HepG2 (cell line): ENCODE measurements around the gene TPPP3. TPM values are rescaled to one million over a fixed set of nuclear protein-coding genes. Genes with fewer than 3 reads are reported as not detected.

ENCODE experiments used
- ATAC-seq: fragments of 200-7000 bp; cut with Tn5 transposase; 3 replicates; pipeline ENCODE4 v1.9.1; 2020; ENCODE audit warnings: mild to moderate bottlenecking, moderate library complexity
- BruUV-seq: library from RNA; stranded (reverse); fragments of 400-500 nt; replicated peaks from 2 replicates; lab custom pipeline; 2021; lab: Mats Ljungman, UMichigan
- CTCF ChIA-PET: fragments of 300-600 bp; formaldehyde crosslinking; extraction: SDS; loops from one replicate; lab custom pipeline; 2021; ENCODE audit warnings: low total read pairs, inconsistent platforms, low intra/inter-chr PET ratio; lab: Yijun Ruan, JAX
- POLR2A ChIA-PET: fragments of 350-600 bp; sonication (Branson Sonifier 250); formaldehyde crosslinking; loops from one replicate; lab custom pipeline; 2020; ENCODE audit warnings: antibody characterized with exemption, inconsistent platforms; lab: Yijun Ruan, JAX
- DNase-seq: peaks from one replicate; pipeline ENCODE4 v3.0.0-alpha.2; 2015; ENCODE audit warnings: low spot score
- FAIRE-seq: peaks from 3 replicates; lab custom pipeline; 2011; peaks lifted over from hg19 to GRCh38; lab: Jason Lieb, UNC
- H2AFZ ChIP-seq: one replicate; pipeline ENCODE4 v1.6.1; 2011; ENCODE audit warnings: low read length, inconsistent platforms
- H3K27ac ChIP-seq: fragments of 300-600 bp; 3 replicates; pipeline ENCODE4 v1.8.0; 2011; ENCODE audit warnings: mixed run types, mild to moderate bottlenecking, mixed read lengths, low read length, inconsistent platforms; ENCODE audit not compliant: insufficient read depth; ENCODE audit errors: extremely low read length
- H3K27me3 ChIP-seq, 2 experiments: fragments of 200-600 bp in 1 of 2; 2 replicates in 1 of 2; 3 replicates in 1 of 2; pipeline versions ENCODE4 v1.6.0 to v1.8.0; 2011; ENCODE audit warnings: low read length in 2 of 2, mild to moderate bottlenecking in 2 of 2, moderate library complexity in 2 of 2, inconsistent platforms in 1 of 2; ENCODE audit not compliant: insufficient read depth in 2 of 2, control insufficient read depth in 1 of 2
- H3K36me3 ChIP-seq, 2 experiments: fragments of 200-600 bp in 1 of 2; replicated peaks in 1 of 2; 2 replicates in 1 of 2; 3 replicates in 1 of 2; pipeline versions ENCODE4 v1.5.1 to v1.8.0; 2011; ENCODE audit warnings: low read length in 2 of 2, inconsistent platforms in 1 of 2; ENCODE audit not compliant: insufficient read depth in 2 of 2, control insufficient read depth in 1 of 2
- H3K4me1 ChIP-seq: 2 replicates; pipeline ENCODE4 v1.5.1; 2012; ENCODE audit warnings: low read length, inconsistent platforms; ENCODE audit not compliant: insufficient read depth
- H3K4me2 ChIP-seq: 2 replicates; pipeline ENCODE4 v1.6.0; 2011; ENCODE audit warnings: low read depth, low read length, inconsistent platforms
- H3K4me3 ChIP-seq, 3 experiments: fragments of 200-600 bp in 1 of 3; sonication (generic), shearing (Covaris generic) in 1 of 3; replicated peaks in 1 of 3; 2 replicates each; pipeline ENCODE4 v1.5.1; 2011 to 2016; ENCODE audit warnings: low read length in 3 of 3, inconsistent platforms in 2 of 3, low read depth in 2 of 3, mild to moderate bottlenecking in 2 of 3, control low read depth in 1 of 3, mixed read lengths in 1 of 3; ENCODE audit not compliant: insufficient read depth in 1 of 3
- H3K79me2 ChIP-seq: one replicate; pipeline ENCODE4 v1.6.1; 2011; ENCODE audit warnings: low read length, inconsistent platforms; ENCODE audit not compliant: insufficient read depth
- H3K9ac ChIP-seq: 2 replicates; pipeline ENCODE4 v1.6.0; 2011; ENCODE audit warnings: mild to moderate bottlenecking, low read depth, low read length, inconsistent platforms; ENCODE audit not compliant: insufficient read depth
- H3K9me3 ChIP-seq: 2 replicates; pipeline ENCODE4 v1.5.1; 2012; ENCODE audit warnings: mild to moderate bottlenecking, low read length
- H4K20me1 ChIP-seq: 2 replicates; pipeline ENCODE4 v1.6.0; 2011; ENCODE audit warnings: inconsistent platforms, mild to moderate bottlenecking, low read length, moderate library complexity; ENCODE audit not compliant: insufficient read depth
- EHMT2 ChIP-seq: fragments of 200-600 bp; sonication (generic); IDR thresholded peaks from 2 replicates; pipeline ENCODE4 v1.7.0; 2017; ENCODE audit warnings: antibody characterized with exemption, low read depth, low read length, borderline replicate concordance
- HDAC1 ChIP-seq: sonication (generic); formaldehyde crosslinking; IDR thresholded peaks from 2 replicates; pipeline ENCODE4 v1.5.1; 2020; ENCODE audit warnings: mild to moderate bottlenecking, missing genetic modification reagents
- HES4 ChIP-seq: sonication (generic); formaldehyde crosslinking; IDR thresholded peaks from 2 replicates; pipeline ENCODE4 v1.9.0; 2021; ENCODE audit warnings: mild to moderate bottlenecking, missing genetic modification reagents, borderline replicate concordance
- HMG20B ChIP-seq: conservative IDR thresholded peaks from 2 replicates; pipeline ENCODE4 v1.6.1; 2016; ENCODE audit warnings: missing genetic modification reagents, missing compliant biosample characterization
- NBN ChIP-seq: fragments of 450-650 bp; conservative IDR thresholded peaks from 2 replicates; pipeline ENCODE4 v1.6.1; 2017
- RBM22 ChIP-seq: fragments of 200-400 bp; formaldehyde crosslinking; optimal IDR thresholded peaks from 2 replicates; pipeline ENCODE3; 2017; ENCODE audit warnings: mild to moderate bottlenecking, low read length, moderate library complexity
- SAFB2 ChIP-seq: sonication (generic); formaldehyde crosslinking; IDR thresholded peaks from 2 replicates; pipeline ENCODE4 v1.5.1; 2020; ENCODE audit warnings: missing genetic modification reagents, low read depth, mild to moderate bottlenecking, borderline replicate concordance
- SIX4 ChIP-seq: sonication (generic); formaldehyde crosslinking; IDR thresholded peaks from 2 replicates; pipeline ENCODE4 v1.4.0; 2020; ENCODE audit warnings: missing genetic modification reagents
- TARDBP ChIP-seq: sonication (generic); formaldehyde crosslinking; IDR thresholded peaks from 2 replicates; pipeline ENCODE4 v1.8.0; 2022; ENCODE audit warnings: mild to moderate bottlenecking, missing genetic modification reagents
- TOE1 ChIP-seq: sonication (generic); formaldehyde crosslinking; IDR thresholded peaks from 2 replicates; pipeline ENCODE4 v1.4.0; 2020; ENCODE audit warnings: mild to moderate bottlenecking, missing genetic modification reagents
- U2AF1 ChIP-seq: fragments of 200-400 bp; formaldehyde crosslinking; optimal IDR thresholded peaks from 2 replicates; pipeline ENCODE3; 2017; ENCODE audit warnings: mild to moderate bottlenecking, low read depth, low read length
- ZFP41 ChIP-seq: sonication (generic); formaldehyde crosslinking; IDR thresholded peaks from 2 replicates; pipeline ENCODE4 v1.4.0; 2020; ENCODE audit warnings: mild to moderate bottlenecking, missing genetic modification reagents, borderline replicate concordance
- ZNF337 ChIP-seq: sonication (generic); formaldehyde crosslinking; IDR thresholded peaks from 2 replicates; pipeline ENCODE4 v1.5.1; 2020; ENCODE audit warnings: missing genetic modification reagents, low read depth, mild to moderate bottlenecking, borderline replicate concordance
- ZNF546 ChIP-seq: sonication (generic); formaldehyde crosslinking; conservative IDR thresholded peaks from 2 replicates; pipeline ENCODE4 v1.8.1; 2023; ENCODE audit warnings: mild to moderate bottlenecking, missing genetic modification reagents
- ZNF644 ChIP-seq: IDR thresholded peaks from 2 replicates; pipeline ENCODE4 v1.6.1; 2016; ENCODE audit warnings: low read depth
- WGBS: methylation state at CpG from one replicate; pipeline ENCODE4 v1.1.6; 2017; ENCODE audit warnings: low lambda C conversion rate; 5-methylcytosine and 5-hydroxymethylcytosine counted together
- in situ Hi-C: cut with HindIII; loops from 2 replicates; pipeline ENCODE4 v1.10.0; 2017; ENCODE audit warnings: low pct_unique_long_range_greater_than_20kb; ENCODE audit not compliant: extremely low pct_ligation_motif_present
- intact Hi-C: fragments of 100-400 bp; cut with micrococcal nuclease; formaldehyde crosslinking; loops from one replicate; pipeline ENCODE4 v1.10.0; 2022; ENCODE audit not compliant: unreplicated experiment
- polyA plus RNA-seq, 8 experiments: library from polyadenylated mRNA; depleted of rRNA in 3 of 8; stranded (reverse) in 7 of 8; unstranded in 1 of 8; fragments of >200 nt; fragmentation: Illumina TruSeq in 4 of 8; extraction: Trizol in 4 of 8; gene quantifications; 2 replicates each; pipeline versions ENCODE4 v1.2.1 to v1.2.3, GENCODE V29; 2011 to 2016; ENCODE audit warnings: low read depth in 4 of 8, missing spikeins in 1 of 8, mixed read lengths in 1 of 8; ENCODE audit not compliant: insufficient read depth in 1 of 8
- total RNA-seq, 5 experiments: library from RNA; depleted of rRNA; stranded (reverse); fragments of >200 nt; fragmentation: Illumina TruSeq; extraction: Trizol; gene quantifications; 2 replicates each; pipeline ENCODE4 v1.2.3, GENCODE V29; 2016; ENCODE audit warnings: low read depth in 1 of 5
- TF ChIP-seq, protein P1 (sequence below): sonication (generic); formaldehyde crosslinking; IDR thresholded peaks from 2 replicates; pipeline ENCODE4 v1.4.0; 2020; ENCODE audit warnings: missing genetic modification reagents
- TF ChIP-seq, protein P2 (sequence below): sonication (generic); formaldehyde crosslinking; IDR thresholded peaks from 2 replicates; pipeline ENCODE4 v1.8.1; 2022; ENCODE audit warnings: mild to moderate bottlenecking, missing genetic modification reagents
- TF ChIP-seq, protein P3 (sequence below): IDR thresholded peaks from 2 replicates; pipeline ENCODE4 v1.6.1; 2018; ENCODE audit warnings: missing genetic modification reagents, mild to moderate bottlenecking, missing compliant biosample characterization
- TF ChIP-seq, protein P4 (sequence below): sonication (generic); formaldehyde crosslinking; IDR thresholded peaks from 2 replicates; pipeline ENCODE4 v1.8.0; 2022; ENCODE audit warnings: missing genetic modification reagents, mild to moderate bottlenecking, moderate library complexity, borderline replicate concordance

The TPPP3 gene
- total and polyA plus RNA-seq, 2 of the 13 experiments (the other 11 are each of a cell fraction or from before 2014, with no cell fraction given): 0.16 to 0.44 TPM

DNA sequence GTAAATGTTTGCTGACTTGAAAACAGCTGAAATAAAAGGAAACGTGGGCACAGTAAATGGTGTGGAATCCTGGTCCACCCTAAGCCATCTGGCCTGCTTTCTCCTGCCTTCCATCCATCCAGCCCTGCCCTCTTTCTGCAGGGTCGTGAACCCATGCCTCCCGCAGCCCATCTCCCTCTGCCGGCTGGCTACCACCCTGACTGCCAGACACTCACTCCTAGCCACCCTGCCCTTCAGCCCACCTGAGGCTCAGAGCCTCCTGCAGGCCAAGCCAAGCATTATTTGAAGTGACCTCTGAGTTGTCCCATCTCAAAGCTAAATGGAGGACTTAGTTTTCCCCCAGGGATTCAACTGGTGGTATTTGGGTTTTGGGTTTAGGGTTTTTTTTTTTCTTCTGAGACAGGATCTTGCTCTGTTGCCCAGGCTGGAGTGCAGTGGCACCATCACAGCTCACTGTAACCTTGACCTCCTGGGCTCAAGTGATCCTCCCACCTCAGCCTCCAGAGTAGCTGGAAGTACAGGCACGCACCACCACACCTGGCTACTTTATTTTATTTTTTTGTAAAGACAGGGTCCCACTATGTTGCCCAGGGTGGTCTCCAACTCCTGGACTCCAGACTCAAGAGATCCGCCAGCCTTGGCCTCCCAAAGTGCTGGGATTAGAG lies 14.6 kb upstream of the TPPP3 start:
- no peaks in the 10 kb centered on the region for H3K36me3 ChIP-seq
- 34% methylated on average over 6 of the region's 6 CpGs for WGBS
- no TSS peak for BruUV-seq
- H2AFZ ChIP-seq: no peak overlapping the region
- FAIRE-seq (peak; percentile 60), DNase-seq (no peak), ATAC-seq (peak; percentile 71)
- no peak overlapping the region for H3K9ac ChIP-seq
- no peaks in the 10 kb centered on the region for H4K20me1 ChIP-seq
- CTCF ChIA-PET: interaction anchor here (1.5 kb wide), 2 partner anchors 59 to 129 kb away, joined by 4 read pairs; partner anchors contain the start of gene PLEKHG4
- peaks cover 0 to 14% of the 10 kb centered on the region in 2 experiments; a peak in 3 of 5 replicates for H3K27me3 ChIP-seq
- in situ Hi-C loops: no loop called here
- intact Hi-C loops: loop anchor here (2.0 kb wide), 1 partner anchor 59 kb away; no protein-coding TSS in a partner anchor
- POLR2A ChIA-PET: no interaction called here
- no peaks in the 10 kb centered on the region for H3K9me3 ChIP-seq
- H3K4me1 ChIP-seq: peaks cover 23% of the 10 kb centered on the region
- no peak overlapping the region for H3K4me2 ChIP-seq
- H3K4me3 ChIP-seq: no peak overlapping the region
- H3K27ac ChIP-seq: no peak overlapping the region
- no peaks in the 10 kb centered on the region for H3K79me2 ChIP-seq
- TF ChIP-seq TOE1 (CRISPR knock-in tag): no peak
- no peak for TF ChIP-seq TARDBP (CRISPR knock-in tag)
- no peak for TF ChIP-seq ZNF546 (CRISPR knock-in tag)
- TF ChIP-seq ZNF644 (CRISPR knock-in tag): no peak
- no peak for TF ChIP-seq HMG20B (CRISPR knock-in tag)
- TF ChIP-seq, protein P1, sequence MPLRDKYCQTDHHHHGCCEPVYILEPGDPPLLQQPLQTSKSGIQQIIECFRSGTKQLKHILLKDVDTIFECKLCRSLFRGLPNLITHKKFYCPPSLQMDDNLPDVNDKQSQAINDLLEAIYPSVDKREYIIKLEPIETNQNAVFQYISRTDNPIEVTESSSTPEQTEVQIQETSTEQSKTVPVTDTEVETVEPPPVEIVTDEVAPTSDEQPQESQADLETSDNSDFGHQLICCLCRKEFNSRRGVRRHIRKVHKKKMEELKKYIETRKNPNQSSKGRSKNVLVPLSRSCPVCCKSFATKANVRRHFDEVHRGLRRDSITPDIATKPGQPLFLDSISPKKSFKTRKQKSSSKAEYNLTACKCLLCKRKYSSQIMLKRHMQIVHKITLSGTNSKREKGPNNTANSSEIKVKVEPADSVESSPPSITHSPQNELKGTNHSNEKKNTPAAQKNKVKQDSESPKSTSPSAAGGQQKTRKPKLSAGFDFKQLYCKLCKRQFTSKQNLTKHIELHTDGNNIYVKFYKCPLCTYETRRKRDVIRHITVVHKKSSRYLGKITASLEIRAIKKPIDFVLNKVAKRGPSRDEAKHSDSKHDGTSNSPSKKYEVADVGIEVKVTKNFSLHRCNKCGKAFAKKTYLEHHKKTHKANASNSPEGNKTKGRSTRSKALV: no peak
- no peak for TF ChIP-seq RBM22
- no peak for TF ChIP-seq ZFP41 (CRISPR knock-in tag)
- TF ChIP-seq HES4 (CRISPR knock-in tag): no peak
- TF ChIP-seq, protein P2, sequence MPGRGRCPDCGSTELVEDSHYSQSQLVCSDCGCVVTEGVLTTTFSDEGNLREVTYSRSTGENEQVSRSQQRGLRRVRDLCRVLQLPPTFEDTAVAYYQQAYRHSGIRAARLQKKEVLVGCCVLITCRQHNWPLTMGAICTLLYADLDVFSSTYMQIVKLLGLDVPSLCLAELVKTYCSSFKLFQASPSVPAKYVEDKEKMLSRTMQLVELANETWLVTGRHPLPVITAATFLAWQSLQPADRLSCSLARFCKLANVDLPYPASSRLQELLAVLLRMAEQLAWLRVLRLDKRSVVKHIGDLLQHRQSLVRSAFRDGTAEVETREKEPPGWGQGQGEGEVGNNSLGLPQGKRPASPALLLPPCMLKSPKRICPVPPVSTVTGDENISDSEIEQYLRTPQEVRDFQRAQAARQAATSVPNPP (CRISPR knock-in tag): no peak
- TF ChIP-seq SAFB2: no peak
- no peak for TF ChIP-seq U2AF1
- TF ChIP-seq EHMT2: no peak
- TF ChIP-seq SIX4 (CRISPR knock-in tag): no peak
- TF ChIP-seq, protein P3, sequence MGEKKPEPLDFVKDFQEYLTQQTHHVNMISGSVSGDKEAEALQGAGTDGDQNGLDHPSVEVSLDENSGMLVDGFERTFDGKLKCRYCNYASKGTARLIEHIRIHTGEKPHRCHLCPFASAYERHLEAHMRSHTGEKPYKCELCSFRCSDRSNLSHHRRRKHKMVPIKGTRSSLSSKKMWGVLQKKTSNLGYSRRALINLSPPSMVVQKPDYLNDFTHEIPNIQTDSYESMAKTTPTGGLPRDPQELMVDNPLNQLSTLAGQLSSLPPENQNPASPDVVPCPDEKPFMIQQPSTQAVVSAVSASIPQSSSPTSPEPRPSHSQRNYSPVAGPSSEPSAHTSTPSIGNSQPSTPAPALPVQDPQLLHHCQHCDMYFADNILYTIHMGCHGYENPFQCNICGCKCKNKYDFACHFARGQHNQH (CRISPR knock-in tag): no peak
- TF ChIP-seq NBN: no peak
- TF ChIP-seq, protein P4, sequence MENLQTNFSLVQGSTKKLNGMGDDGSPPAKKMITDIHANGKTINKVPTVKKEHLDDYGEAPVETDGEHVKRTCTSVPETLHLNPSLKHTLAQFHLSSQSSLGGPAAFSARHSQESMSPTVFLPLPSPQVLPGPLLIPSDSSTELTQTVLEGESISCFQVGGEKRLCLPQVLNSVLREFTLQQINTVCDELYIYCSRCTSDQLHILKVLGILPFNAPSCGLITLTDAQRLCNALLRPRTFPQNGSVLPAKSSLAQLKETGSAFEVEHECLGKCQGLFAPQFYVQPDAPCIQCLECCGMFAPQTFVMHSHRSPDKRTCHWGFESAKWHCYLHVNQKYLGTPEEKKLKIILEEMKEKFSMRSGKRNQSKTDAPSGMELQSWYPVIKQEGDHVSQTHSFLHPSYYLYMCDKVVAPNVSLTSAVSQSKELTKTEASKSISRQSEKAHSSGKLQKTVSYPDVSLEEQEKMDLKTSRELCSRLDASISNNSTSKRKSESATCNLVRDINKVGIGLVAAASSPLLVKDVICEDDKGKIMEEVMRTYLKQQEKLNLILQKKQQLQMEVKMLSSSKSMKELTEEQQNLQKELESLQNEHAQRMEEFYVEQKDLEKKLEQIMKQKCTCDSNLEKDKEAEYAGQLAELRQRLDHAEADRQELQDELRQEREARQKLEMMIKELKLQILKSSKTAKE (CRISPR knock-in tag): no peak
- TF ChIP-seq HDAC1 (CRISPR knock-in tag): no peak
- no peak for TF ChIP-seq ZNF337 (CRISPR knock-in tag)
